Activated CD4-positive, alpha-beta T cell treated with anti-CD3 and anti-CD28 coated beads, Interleukin-2, amount 10 ng/mL, durations not matched to agents 24 days and 14 days (primary cell): Measurements from ENCODE around the gene MCF2L2. TPM values are rescaled to one million over a fixed set of nuclear protein-coding genes. Genes with fewer than 3 reads are reported as not detected.
"Not testable (repeated sequence)": the region's sequence is repeated elsewhere in the genome, so short reads cannot be mapped to it uniquely, and the experiment has no call there.

Source experiments
- DNase-seq: peaks from one replicate; pipeline ENCODE4 v3.0.0; 2022
- H3K27ac Mint-ChIP-seq: one replicate; pipeline ENCODE4 v1.8.0; 2022; ENCODE audit warnings: mild to moderate bottlenecking, mixed read lengths
- H3K27me3 Mint-ChIP-seq: one replicate; pipeline ENCODE4 v1.8.0; 2022; ENCODE audit warnings: mixed read lengths
- H3K36me3 Mint-ChIP-seq: one replicate; pipeline ENCODE4 v1.8.0; 2022; ENCODE audit warnings: low read depth, mild to moderate bottlenecking, mixed read lengths
- H3K4me1 Mint-ChIP-seq: one replicate; pipeline ENCODE4 v1.8.0; 2021; ENCODE audit warnings: mixed read lengths
- H3K4me3 Mint-ChIP-seq: one replicate; pipeline ENCODE4 v1.8.0; 2022; ENCODE audit warnings: mild to moderate bottlenecking, moderate library complexity, mixed read lengths
- H3K9me3 Mint-ChIP-seq: one replicate; pipeline ENCODE4 v1.8.0; 2021; ENCODE audit warnings: mixed read lengths
- intact Hi-C: fragments of 100-400 bp; cut with micrococcal nuclease; formaldehyde crosslinking; loops from one replicate; pipeline ENCODE4 v1.15.1; 2023
- total RNA-seq: library from RNA; stranded (reverse); gene quantifications from 2 replicates; pipeline ENCODE4 v1.2.3, GENCODE V29; 2022

The MCF2L2 gene
- total RNA-seq, 1 donor from 2014 or later = 4.8 TPM

- Mint-ChIP-seq H3K4me3 (no peak overlapping the region), H3K27me3 (no peaks in the 10 kb centered on the region), H3K4me1 (peaks cover 11% of the 10 kb centered on the region), H3K36me3 (peaks cover 3% of the 10 kb centered on the region), H3K27ac (no peak overlapping the region), H3K9me3 (peaks cover 3% of the 10 kb centered on the region)
- DNase-seq = no peak
- intact Hi-C loops = no loop called here
Measured at GRCh38 chr3:183230826-183231225, 197.6 kb downstream of the MCF2L2 start.

- intact Hi-C loops, H3K27ac Mint-ChIP-seq, DNase-seq, H3K27me3 Mint-ChIP-seq, H3K9me3 Mint-ChIP-seq, H3K4me3 Mint-ChIP-seq, H3K36me3 Mint-ChIP-seq: not testable (repeated sequence)
- H3K4me1 Mint-ChIP-seq = peaks cover 12% of the 10 kb centered on the region
Measured at GRCh38 chr3:183230251-183230650, 198.2 kb downstream of the MCF2L2 start.

- Mint-ChIP-seq H3K9me3 (peaks cover 3% of the 10 kb centered on the region), H3K27me3 (no peaks in the 10 kb centered on the region), H3K36me3 (peaks cover 3% of the 10 kb centered on the region), H3K4me1 (peaks cover 22% of the 10 kb centered on the region), H3K4me3 (no peak overlapping the region), H3K27ac (no peak overlapping the region)
- DNase-seq = no peak
- intact Hi-C loops = no loop called here
Measured at GRCh38 chr3:183229178-183229577, 199.2 kb downstream of the MCF2L2 start.

GRCh38 chr3:183227586-183227985, 200.8 kb downstream of the MCF2L2 start:
- Mint-ChIP-seq H3K27me3 (no peaks in the 10 kb centered on the region), H3K27ac (peak overlapping the region; percentile 14)
- DNase-seq = no peak

DNA sequence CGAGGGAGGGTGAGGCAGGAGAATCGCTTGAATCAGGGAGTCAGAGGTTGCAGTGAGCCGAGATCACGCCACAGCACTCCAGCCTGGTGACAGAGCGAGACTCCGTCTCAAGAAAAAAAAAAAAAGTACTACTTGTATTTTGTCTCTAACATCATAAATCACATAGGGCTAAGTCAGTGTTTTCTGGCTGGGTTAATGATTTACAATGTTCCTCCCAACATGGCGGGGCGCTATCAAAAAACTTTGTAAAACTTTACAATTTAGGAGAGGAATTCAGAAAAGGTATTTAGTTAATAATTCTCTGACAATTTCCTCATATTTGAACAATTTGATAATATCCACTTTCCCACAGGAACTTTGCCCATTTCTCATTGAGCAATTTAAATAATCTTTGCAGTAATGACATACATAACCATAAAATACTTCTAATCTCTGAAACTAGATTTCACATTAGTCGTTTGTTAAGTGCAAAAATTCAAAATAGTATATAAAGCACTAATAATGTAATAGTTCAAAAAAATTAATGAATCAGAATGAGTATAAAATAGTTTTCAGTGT, 202.0 kb downstream of the MCF2L2 start:
- no peak for DNase-seq
- H3K9me3 Mint-ChIP-seq = peaks cover 3% of the 10 kb centered on the region
- H3K4me3 Mint-ChIP-seq = no peak overlapping the region
- H3K27me3 Mint-ChIP-seq = no peaks in the 10 kb centered on the region
- intact Hi-C loops = no loop called here
- no peak overlapping the region for H3K27ac Mint-ChIP-seq
- H3K4me1 Mint-ChIP-seq = peaks cover 32% of the 10 kb centered on the region
- peaks cover 3% of the 10 kb centered on the region for H3K36me3 Mint-ChIP-seq

More at GRCh38 chr3:183227586-183227985, 200.8 kb downstream of the MCF2L2 start:
- Mint-ChIP-seq H3K36me3 (peaks cover 3% of the 10 kb centered on the region), H3K9me3 (peaks cover 3% of the 10 kb centered on the region), H3K4me1 (peaks cover 31% of the 10 kb centered on the region), H3K4me3 (no peak overlapping the region)
- intact Hi-C loops = loop anchor here (1.0 kb wide), 3 partner anchors 39 to 69 kb away; no protein-coding TSS in a partner anchor

DNA sequence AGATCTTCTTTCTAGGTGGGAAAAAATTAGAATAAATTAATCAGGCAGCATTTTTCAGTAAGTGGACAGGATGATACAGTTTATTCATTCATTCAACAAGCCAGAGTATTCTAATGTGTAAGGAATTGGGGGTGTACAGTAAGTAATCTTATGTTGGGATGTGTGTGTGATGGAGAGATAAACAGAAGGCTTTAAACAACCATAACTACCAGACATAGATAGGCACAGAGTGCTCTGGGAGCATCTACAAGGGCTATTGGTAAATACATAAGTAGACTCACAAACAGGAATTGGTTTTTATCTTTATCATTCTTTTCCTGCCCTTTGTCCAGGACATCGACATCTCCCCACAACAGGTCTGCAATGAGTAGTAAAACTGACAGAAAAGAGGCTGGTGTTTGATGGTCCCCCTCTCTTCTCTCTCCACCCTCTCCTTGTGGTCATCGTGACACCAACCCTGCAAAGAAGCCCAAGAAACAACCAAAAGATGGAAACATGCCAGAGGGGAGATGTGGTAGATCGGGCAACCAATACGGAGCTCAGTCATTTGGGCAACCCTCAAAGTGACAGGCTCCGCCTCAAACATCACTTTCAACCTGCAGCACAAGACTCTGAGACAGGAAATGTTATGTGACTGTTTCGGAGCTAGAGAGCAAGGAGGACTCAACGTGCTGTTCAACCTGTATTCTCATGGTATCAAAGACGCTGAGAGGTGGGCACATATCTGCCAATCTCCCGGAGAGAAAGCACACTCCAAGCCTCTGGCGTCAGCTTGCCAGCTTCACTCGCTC, 204.0 kb downstream of the MCF2L2 start:
- intact Hi-C loops = loop anchor here (1.0 kb wide), 2 partner anchors 13 to 29 kb away; partner anchors contain the start of gene B3GNT5
- peak overlapping the region; percentile 74 for H3K4me3 Mint-ChIP-seq
- H3K27ac Mint-ChIP-seq = peak overlapping the region; percentile 73

DNA sequence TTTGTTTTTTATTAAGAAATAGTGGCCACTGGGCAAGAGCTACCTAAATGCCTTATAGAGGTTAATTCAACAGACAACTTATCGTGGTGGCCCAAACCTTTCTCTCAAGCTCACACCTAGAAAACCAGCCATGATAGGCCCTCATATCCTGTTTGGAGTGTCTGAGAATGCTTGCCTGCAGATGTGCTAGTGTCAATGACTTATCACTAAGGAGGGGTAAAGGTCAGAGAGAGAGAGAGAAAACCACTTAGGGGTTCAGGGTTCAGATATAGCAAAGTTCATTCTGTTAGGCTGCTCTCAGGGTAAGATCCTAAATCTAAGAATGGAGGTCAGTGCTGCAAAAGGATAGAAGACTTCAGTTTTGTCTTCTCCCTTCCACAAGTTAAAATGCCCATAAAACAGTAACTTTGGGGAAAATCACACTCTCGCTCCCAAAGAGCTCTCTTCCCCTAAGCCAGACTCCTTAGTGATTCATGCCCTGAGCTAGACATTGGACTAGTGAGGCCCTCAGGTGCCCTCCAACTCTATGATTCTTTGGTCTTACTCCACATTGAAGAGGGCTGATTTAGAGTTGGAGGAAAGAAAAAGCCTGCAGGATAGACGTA, 205.7 kb downstream of the MCF2L2 start:
- peaks cover 3% of the 10 kb centered on the region for H3K9me3 Mint-ChIP-seq

More for the DNA sequence above, 204.0 kb downstream of the MCF2L2 start:
- Mint-ChIP-seq H3K4me1 (peaks cover 32% of the 10 kb centered on the region), H3K27me3 (no peaks in the 10 kb centered on the region), H3K36me3 (peaks cover 3% of the 10 kb centered on the region), H3K9me3 (peaks cover 3% of the 10 kb centered on the region)
- DNase-seq = peak; percentile 85

GRCh38 chr3:183220828-183221227, 207.6 kb downstream of the MCF2L2 start:
- Mint-ChIP-seq H3K9me3 (no peaks in the 10 kb centered on the region), H3K4me1 (peaks cover 26% of the 10 kb centered on the region), H3K36me3 (no peaks in the 10 kb centered on the region), H3K4me3 (no peak overlapping the region), H3K27me3 (no peaks in the 10 kb centered on the region), H3K27ac (no peak overlapping the region)
- DNase-seq = no peak
- intact Hi-C loops = no loop called here

More for the DNA sequence above, 205.7 kb downstream of the MCF2L2 start:
- peaks cover 32% of the 10 kb centered on the region for H3K4me1 Mint-ChIP-seq
- no peak overlapping the region for H3K27ac Mint-ChIP-seq
- H3K36me3 Mint-ChIP-seq = peaks cover 3% of the 10 kb centered on the region
- no peaks in the 10 kb centered on the region for H3K27me3 Mint-ChIP-seq
- intact Hi-C loops = no loop called here
- no peak for DNase-seq
- H3K4me3 Mint-ChIP-seq = no peak overlapping the region

- Mint-ChIP-seq H3K27ac (no peak overlapping the region), H3K4me1 (peaks cover 13% of the 10 kb centered on the region), H3K27me3 (peaks cover 2% of the 10 kb centered on the region), H3K36me3 (no peaks in the 10 kb centered on the region), H3K9me3 (no peaks in the 10 kb centered on the region), H3K4me3 (no peak overlapping the region)
- no peak for DNase-seq
- intact Hi-C loops = no loop called here
Measured at GRCh38 chr3:183218826-183219225, 209.6 kb downstream of the MCF2L2 start.

- peaks cover 8% of the 10 kb centered on the region for H3K4me1 Mint-ChIP-seq
Measured at GRCh38 chr3:183217548-183218332, 210.7 kb downstream of the MCF2L2 start.

DNA sequence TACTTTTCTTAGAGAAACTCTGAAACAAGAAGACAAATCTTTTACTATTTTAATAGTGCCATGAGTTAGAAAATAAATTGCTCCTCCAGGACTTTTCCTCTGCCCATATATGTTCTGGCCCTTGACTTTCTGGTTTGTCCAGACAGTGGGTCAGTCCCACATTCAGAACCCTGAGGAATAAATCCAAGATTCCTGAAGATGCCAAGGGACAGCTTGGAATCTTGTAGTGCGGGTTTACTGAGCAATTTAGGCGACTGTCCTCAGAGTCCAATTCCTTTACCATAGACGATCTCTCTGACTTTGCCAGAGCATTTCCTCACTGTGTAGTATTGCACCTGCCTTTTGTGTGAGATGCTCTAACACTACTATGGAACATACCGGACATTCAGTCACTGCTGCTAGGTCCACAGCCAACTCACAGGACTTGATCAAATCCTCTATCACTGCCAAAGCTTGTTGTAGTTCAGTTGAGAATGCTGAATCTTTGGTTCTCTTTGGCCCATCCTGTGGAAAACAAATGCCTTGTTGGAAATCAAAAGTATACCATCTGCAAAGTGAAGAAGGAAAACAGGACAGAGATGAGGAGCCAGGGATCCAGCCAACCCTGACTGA, 212.7 kb downstream of the MCF2L2 start:
- no peak overlapping the region for H3K4me3 Mint-ChIP-seq
- H3K36me3 Mint-ChIP-seq = peaks cover 5% of the 10 kb centered on the region
- no peak overlapping the region for H3K27ac Mint-ChIP-seq
- intact Hi-C loops = no loop called here
- no peak for DNase-seq
- peaks cover 14% of the 10 kb centered on the region for H3K4me1 Mint-ChIP-seq
- H3K27me3 Mint-ChIP-seq = peaks cover 2% of the 10 kb centered on the region
- peaks cover 9% of the 10 kb centered on the region for H3K9me3 Mint-ChIP-seq

More at GRCh38 chr3:183217548-183218332, 210.7 kb downstream of the MCF2L2 start:
- no peak overlapping the region for H3K4me3 Mint-ChIP-seq
- DNase-seq = no peak
- H3K27ac Mint-ChIP-seq = no peak overlapping the region
- H3K36me3 Mint-ChIP-seq = no peaks in the 10 kb centered on the region
- H3K9me3 Mint-ChIP-seq = no peaks in the 10 kb centered on the region
- peaks cover 2% of the 10 kb centered on the region for H3K27me3 Mint-ChIP-seq
- intact Hi-C loops = no loop called here

GRCh38 chr3:183214277-183214612, 214.2 kb downstream of the MCF2L2 start:
- intact Hi-C loops = loop anchor here (5.0 kb wide), 1 partner anchor 53 kb away; no protein-coding TSS in a partner anchor
- H3K27ac Mint-ChIP-seq = no peak overlapping the region
- DNase-seq = no peak
- peaks cover 16% of the 10 kb centered on the region for H3K9me3 Mint-ChIP-seq
- no peak overlapping the region for H3K4me3 Mint-ChIP-seq
- peaks cover 2% of the 10 kb centered on the region for H3K27me3 Mint-ChIP-seq
- peaks cover 14% of the 10 kb centered on the region for H3K36me3 Mint-ChIP-seq
- H3K4me1 Mint-ChIP-seq = peaks cover 18% of the 10 kb centered on the region
